HL-60 (cell line): ENCODE measurements around the gene AGR2.

Experiments
- GABPA ChIP-seq: IDR thresholded peaks from 2 replicates; pipeline ENCODE4 v1.6.1; 2012; ENCODE audit warnings: low read depth
- POLR2AphosphoS5 ChIP-seq: IDR thresholded peaks from 2 replicates; pipeline ENCODE4 v1.6.1; 2012; ENCODE audit warnings: low read depth
- REST ChIP-seq: IDR thresholded peaks from 2 replicates; pipeline ENCODE4 v1.6.1; 2012; ENCODE audit warnings: low read depth; ENCODE audit not compliant: insufficient replicate concordance
- SPI1 ChIP-seq: IDR thresholded peaks from 2 replicates; pipeline ENCODE4 v1.6.1; 2012; ENCODE audit warnings: low read depth, mild to moderate bottlenecking, borderline replicate concordance
- TF ChIP-seq, protein P1 (sequence below): IDR thresholded peaks from one replicate; pipeline ENCODE4 v1.5.1; 2011; ENCODE audit warnings: low read length, control low read depth, inconsistent platforms; ENCODE audit not compliant: insufficient read depth

DNA sequence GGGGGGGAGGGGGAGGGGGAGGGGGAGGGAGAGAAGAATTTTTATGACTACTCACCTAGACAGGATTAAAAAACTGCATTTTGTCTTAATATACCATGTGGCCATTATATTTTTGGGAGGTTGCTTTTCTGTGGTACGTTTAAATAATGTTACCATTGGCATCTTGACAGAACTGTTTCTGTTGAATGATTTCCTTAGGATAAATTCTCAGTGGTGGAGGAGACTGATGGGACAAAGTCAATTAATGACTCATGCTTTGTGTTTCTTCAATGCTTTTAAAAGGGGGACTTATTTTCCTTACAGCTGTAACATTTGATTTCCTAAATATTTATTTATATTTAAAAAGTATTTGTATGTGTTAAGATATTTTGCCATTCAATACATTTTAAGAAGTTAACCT is 13.7 kb downstream of the AGR2 start:
- TF ChIP-seq, protein P1, sequence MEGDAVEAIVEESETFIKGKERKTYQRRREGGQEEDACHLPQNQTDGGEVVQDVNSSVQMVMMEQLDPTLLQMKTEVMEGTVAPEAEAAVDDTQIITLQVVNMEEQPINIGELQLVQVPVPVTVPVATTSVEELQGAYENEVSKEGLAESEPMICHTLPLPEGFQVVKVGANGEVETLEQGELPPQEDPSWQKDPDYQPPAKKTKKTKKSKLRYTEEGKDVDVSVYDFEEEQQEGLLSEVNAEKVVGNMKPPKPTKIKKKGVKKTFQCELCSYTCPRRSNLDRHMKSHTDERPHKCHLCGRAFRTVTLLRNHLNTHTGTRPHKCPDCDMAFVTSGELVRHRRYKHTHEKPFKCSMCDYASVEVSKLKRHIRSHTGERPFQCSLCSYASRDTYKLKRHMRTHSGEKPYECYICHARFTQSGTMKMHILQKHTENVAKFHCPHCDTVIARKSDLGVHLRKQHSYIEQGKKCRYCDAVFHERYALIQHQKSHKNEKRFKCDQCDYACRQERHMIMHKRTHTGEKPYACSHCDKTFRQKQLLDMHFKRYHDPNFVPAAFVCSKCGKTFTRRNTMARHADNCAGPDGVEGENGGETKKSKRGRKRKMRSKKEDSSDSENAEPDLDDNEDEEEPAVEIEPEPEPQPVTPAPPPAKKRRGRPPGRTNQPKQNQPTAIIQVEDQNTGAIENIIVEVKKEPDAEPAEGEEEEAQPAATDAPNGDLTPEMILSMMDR = no peak
- TF ChIP-seq GABPA = no peak
- no peak for TF ChIP-seq POLR2AphosphoS5
- TF ChIP-seq REST = no peak
- no peak for TF ChIP-seq SPI1
